GM12891 (cell line): Measurements from ENCODE around the gene PGA3.
"Not testable (repeated sequence)": the region's sequence is repeated elsewhere in the genome, so short reads cannot be mapped to it uniquely, and the experiment has no call there.

ENCODE experiments used
- POLR2A ChIP-seq: IDR thresholded peaks from 2 replicates; pipeline ENCODE4 v1.6.1; 2011; ENCODE audit warnings: low read depth, low read length, control low read depth
- POLR2AphosphoS5 ChIP-seq: IDR thresholded peaks from 2 replicates; pipeline ENCODE4 v1.6.1; 2011; ENCODE audit warnings: low read depth, low read length, control low read depth
- POU2F2 ChIP-seq: IDR thresholded peaks from 2 replicates; pipeline ENCODE4 v1.6.1; 2011; ENCODE audit warnings: low read depth, mild to moderate bottlenecking, control low read depth, low read length, moderate library complexity
- SPI1 ChIP-seq: IDR thresholded peaks from 2 replicates; pipeline ENCODE4 v1.6.1; 2011; ENCODE audit warnings: low read depth, low read length, control low read depth
- TAF1 ChIP-seq: IDR thresholded peaks from 2 replicates; pipeline ENCODE4 v1.6.1; 2011; ENCODE audit warnings: low read depth, low read length, control low read depth

DNA sequence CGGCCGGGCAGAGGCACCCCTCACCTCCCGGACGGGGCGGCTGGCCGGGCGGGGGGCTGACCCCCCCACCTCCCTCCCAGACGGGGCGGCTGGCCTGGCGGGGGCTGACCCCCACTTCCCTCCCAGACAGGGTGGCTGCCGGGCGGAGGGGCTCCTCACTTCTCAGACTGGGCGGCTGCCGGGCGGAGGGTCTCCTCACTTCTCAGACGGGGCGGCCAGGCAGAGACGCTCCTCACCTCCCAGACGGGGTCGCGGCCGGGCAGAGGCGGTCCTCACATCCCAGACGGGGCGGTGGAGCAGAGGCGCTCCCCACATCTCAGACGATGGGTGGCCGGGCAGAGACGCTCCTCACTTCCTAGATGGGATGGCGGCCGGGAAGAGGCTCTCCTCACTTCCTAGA lies 37.0 kb upstream of the PGA3 start:
- not testable (repeated sequence) for TF ChIP-seq POLR2A, POLR2AphosphoS5, TAF1, SPI1, POU2F2
